MM.1S (cell line): ENCODE data around the gene RASAL2.

Source experiments
- DNase-seq: peaks from one replicate; pipeline ENCODE4 v3.0.0-alpha.2; 2015
- H2AFZ ChIP-seq: fragments of 300-600 bp; sonication (generic); 2 replicates; pipeline ENCODE4 v1.6.0; 2016; ENCODE audit warnings: antibody characterized with exemption, low read length
- H3F3A ChIP-seq: fragments of 300-600 bp; sonication (generic); 2 replicates; pipeline ENCODE4 v1.6.1; 2016; ENCODE audit warnings: mild to moderate bottlenecking, antibody characterized with exemption, low read length, moderate library complexity, mixed read lengths; ENCODE audit not compliant: insufficient read depth
- H3K27ac ChIP-seq: fragments of 300-600 bp; sonication (generic); 2 replicates; pipeline ENCODE4 v1.5.1; 2016; ENCODE audit warnings: mild to moderate bottlenecking, low read length
- H3K27me3 ChIP-seq: fragments of 300-600 bp; sonication (generic); replicated peaks from 2 replicates; pipeline ENCODE4 v1.6.0; 2016; ENCODE audit warnings: low read length; ENCODE audit not compliant: insufficient read depth
- H3K36me3 ChIP-seq: fragments of 300-600 bp; sonication (generic); replicated peaks from 2 replicates; pipeline ENCODE4 v1.6.1; 2016; ENCODE audit warnings: mild to moderate bottlenecking, low read length, mixed read lengths; ENCODE audit not compliant: insufficient read depth
- H3K4me1 ChIP-seq: fragments of 300-600 bp; sonication (generic); 2 replicates; pipeline ENCODE4 v1.6.1; 2016; ENCODE audit warnings: low read length, mixed read lengths
- H3K4me2 ChIP-seq: fragments of 300-600 bp; sonication (generic); 2 replicates; pipeline ENCODE4 v1.6.0; 2016; ENCODE audit warnings: low read depth, low read length
- H3K4me3 ChIP-seq: fragments of 300-600 bp; sonication (generic); 2 replicates; pipeline ENCODE4 v1.5.1; 2016; ENCODE audit warnings: low read length, mixed read lengths
- H3K79me2 ChIP-seq: fragments of 300-600 bp; sonication (generic); 2 replicates; pipeline ENCODE4 v1.6.1; 2016; ENCODE audit warnings: mixed run types, low read length, mixed read lengths
- H3K9ac ChIP-seq: fragments of 300-600 bp; sonication (generic); 2 replicates; pipeline ENCODE4 v1.6.1; 2016; ENCODE audit warnings: low read length, mixed read lengths
- H3K9me2 ChIP-seq: fragments of 300-600 bp; sonication (generic); replicated peaks from 2 replicates; pipeline ENCODE4 v1.6.1; 2016; ENCODE audit warnings: mild to moderate bottlenecking, low read length, mixed read lengths; ENCODE audit not compliant: insufficient read depth
- H3K9me3 ChIP-seq: fragments of 300-600 bp; sonication (generic); replicated peaks from 2 replicates; pipeline ENCODE4 v1.6.1; 2016; ENCODE audit warnings: mild to moderate bottlenecking, low read length, mixed read lengths; ENCODE audit not compliant: insufficient read depth
- H4K20me1 ChIP-seq: fragments of 300-600 bp; sonication (generic); 2 replicates; pipeline ENCODE4 v1.6.1; 2016; ENCODE audit warnings: mild to moderate bottlenecking, low read length, moderate library complexity, mixed read lengths; ENCODE audit not compliant: insufficient read depth
- EZH2 ChIP-seq: fragments of 300-600 bp; sonication (generic); optimal IDR thresholded peaks from 2 replicates; pipeline ENCODE3; 2017; ENCODE audit warnings: low read depth, mild to moderate bottlenecking, antibody characterized with exemption, low read length, mixed read lengths
- EZH2phosphoT487 ChIP-seq: fragments of 300-600 bp; sonication (generic); IDR thresholded peaks from 2 replicates; pipeline ENCODE4 v1.6.1; 2018; ENCODE audit warnings: antibody characterized with exemption, low read length
- TF ChIP-seq, protein P1 (sequence below): fragments of 300-600 bp; sonication (generic); IDR thresholded peaks from 2 replicates; pipeline ENCODE4 v1.5.1; 2016; ENCODE audit warnings: antibody characterized with exemption, low read length, mixed read lengths

Gene RASAL2

DNA sequence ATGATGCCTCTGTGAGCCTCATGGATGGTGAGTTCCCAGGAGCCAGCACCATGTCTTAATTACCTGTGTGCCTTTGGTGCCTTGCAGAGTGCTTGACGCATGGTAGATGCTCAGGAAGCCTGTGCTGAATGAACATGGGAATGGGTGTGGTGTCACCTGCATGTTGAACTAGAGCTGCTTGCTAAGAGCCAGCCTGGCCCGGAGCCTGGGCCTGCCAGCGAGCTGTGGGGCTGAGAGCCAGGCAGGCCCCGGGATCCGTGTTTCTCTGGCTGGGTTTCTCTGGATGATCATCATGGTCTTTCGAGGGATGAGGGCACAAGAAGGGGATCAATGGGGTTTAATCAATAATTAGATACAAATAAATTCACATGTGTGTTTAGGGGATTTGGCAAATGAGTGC is 412.3 kb downstream of the RASAL2 start:
- H3F3A ChIP-seq = no peaks in the 10 kb centered on the region
- H3K9ac ChIP-seq = no peak overlapping the region
- no peak overlapping the region for H3K4me3 ChIP-seq
- H3K36me3 ChIP-seq = no peaks in the 10 kb centered on the region
- H3K9me2 ChIP-seq = no peaks in the 10 kb centered on the region
- H2AFZ ChIP-seq = no peak overlapping the region
- no peak overlapping the region for H3K4me2 ChIP-seq
- H4K20me1 ChIP-seq = no peaks in the 10 kb centered on the region
- no peaks in the 10 kb centered on the region for H3K4me1 ChIP-seq
- H3K27ac ChIP-seq = no peak overlapping the region
- TF ChIP-seq EZH2phosphoT487 (no peak), EZH2 (no peak)
- TF ChIP-seq, protein P1, sequence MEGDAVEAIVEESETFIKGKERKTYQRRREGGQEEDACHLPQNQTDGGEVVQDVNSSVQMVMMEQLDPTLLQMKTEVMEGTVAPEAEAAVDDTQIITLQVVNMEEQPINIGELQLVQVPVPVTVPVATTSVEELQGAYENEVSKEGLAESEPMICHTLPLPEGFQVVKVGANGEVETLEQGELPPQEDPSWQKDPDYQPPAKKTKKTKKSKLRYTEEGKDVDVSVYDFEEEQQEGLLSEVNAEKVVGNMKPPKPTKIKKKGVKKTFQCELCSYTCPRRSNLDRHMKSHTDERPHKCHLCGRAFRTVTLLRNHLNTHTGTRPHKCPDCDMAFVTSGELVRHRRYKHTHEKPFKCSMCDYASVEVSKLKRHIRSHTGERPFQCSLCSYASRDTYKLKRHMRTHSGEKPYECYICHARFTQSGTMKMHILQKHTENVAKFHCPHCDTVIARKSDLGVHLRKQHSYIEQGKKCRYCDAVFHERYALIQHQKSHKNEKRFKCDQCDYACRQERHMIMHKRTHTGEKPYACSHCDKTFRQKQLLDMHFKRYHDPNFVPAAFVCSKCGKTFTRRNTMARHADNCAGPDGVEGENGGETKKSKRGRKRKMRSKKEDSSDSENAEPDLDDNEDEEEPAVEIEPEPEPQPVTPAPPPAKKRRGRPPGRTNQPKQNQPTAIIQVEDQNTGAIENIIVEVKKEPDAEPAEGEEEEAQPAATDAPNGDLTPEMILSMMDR = no peak
- no peaks in the 10 kb centered on the region for H3K27me3 ChIP-seq
- no peaks in the 10 kb centered on the region for H3K9me3 ChIP-seq
- H3K79me2 ChIP-seq = no peaks in the 10 kb centered on the region
- no peak for DNase-seq

DNA sequence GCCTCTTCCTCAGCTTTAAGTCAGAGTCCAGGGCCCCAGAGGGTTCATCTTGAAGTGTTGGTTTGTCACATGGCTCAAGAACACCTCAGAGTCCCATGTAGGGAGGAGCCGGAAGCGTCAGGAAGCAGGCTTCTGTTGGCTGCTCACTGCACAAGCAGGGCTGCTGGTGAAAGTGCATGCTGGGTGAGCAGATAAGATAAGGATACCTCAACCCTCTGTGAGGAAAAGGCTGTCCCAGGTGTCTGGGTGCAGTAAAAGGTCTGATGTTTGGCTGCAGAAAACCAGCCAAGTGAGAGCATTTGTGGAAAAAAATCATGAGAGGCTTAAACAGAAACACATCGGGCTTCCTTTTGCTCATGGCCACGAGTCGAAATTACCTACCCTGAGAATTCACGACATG is 412.8 kb downstream of the RASAL2 start:
- Histone ChIP-seq H3K9me2 (no peaks in the 10 kb centered on the region), H3K27me3 (no peaks in the 10 kb centered on the region), H3K4me3 (no peak overlapping the region), H3F3A (no peaks in the 10 kb centered on the region), H4K20me1 (no peaks in the 10 kb centered on the region), H2AFZ (no peak overlapping the region), H3K9ac (no peak overlapping the region), H3K36me3 (no peaks in the 10 kb centered on the region), H3K9me3 (no peaks in the 10 kb centered on the region), H3K79me2 (no peaks in the 10 kb centered on the region), H3K27ac (no peak overlapping the region), H3K4me2 (no peak overlapping the region), H3K4me1 (no peaks in the 10 kb centered on the region)
- no peak for TF ChIP-seq EZH2phosphoT487
- TF ChIP-seq, protein P1 = no peak
- no peak for TF ChIP-seq EZH2
- no peak for DNase-seq

DNA sequence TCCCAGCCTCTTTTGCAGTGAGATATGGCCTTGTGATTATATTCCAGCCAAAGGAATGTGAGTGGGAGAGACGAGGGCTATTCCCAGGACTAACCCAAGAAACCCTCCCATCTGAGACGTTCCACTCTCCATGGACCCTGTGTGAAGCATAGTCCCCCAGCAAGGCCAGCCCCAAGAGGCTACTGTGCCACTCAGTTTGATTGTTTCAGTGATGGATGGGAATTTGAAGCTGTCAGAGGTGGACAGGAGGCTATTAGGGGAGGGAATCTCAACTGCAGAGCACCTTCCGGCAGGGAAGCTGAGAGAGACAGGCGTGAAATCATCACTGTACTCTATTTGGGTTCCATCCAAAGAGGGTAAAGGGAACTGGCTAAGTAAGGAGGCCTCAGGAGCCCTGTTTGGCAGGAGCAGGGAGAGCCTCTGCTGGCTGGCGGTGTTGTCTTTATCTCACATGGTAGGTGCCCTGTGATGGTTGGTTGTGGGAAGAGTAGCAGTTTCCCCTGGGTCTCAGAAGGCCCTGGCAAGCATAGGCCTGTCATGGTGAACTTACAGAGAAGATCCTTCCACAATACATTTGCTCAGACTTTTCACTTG is 415.6 kb downstream of the RASAL2 start:
- no peaks in the 10 kb centered on the region for H3K36me3 ChIP-seq
- TF ChIP-seq, protein P1 = no peak
- TF ChIP-seq EZH2phosphoT487 (no peak), EZH2 (no peak)

More for the DNA sequence above, 415.6 kb downstream of the RASAL2 start:
- Histone ChIP-seq H3K79me2 (no peaks in the 10 kb centered on the region), H4K20me1 (no peaks in the 10 kb centered on the region), H3K4me1 (no peaks in the 10 kb centered on the region), H2AFZ (no peak overlapping the region), H3K4me3 (no peak overlapping the region), H3F3A (no peaks in the 10 kb centered on the region), H3K27me3 (no peaks in the 10 kb centered on the region), H3K27ac (no peak overlapping the region), H3K9me2 (no peaks in the 10 kb centered on the region), H3K9ac (no peak overlapping the region), H3K9me3 (no peaks in the 10 kb centered on the region), H3K4me2 (no peak overlapping the region)
- no peak for DNase-seq
